Hepatocyte (in vitro differentiated cells): ENCODE results near the gene MAPRE3. TPM values are rescaled to one million over a fixed set of nuclear protein-coding genes. Genes with fewer than 3 reads are reported as not detected.
"Not testable (repeated sequence)": the region's sequence is repeated elsewhere in the genome, so short reads cannot be mapped to it uniquely, and the experiment has no call there.

Experiments
- DNase-seq: peaks from one replicate; pipeline ENCODE4 v3.0.0-alpha.2; 2016; ENCODE audit warnings: low spot score
- H2AFZ ChIP-seq: fragments of 200-600 bp; sonication (generic); 2 replicates; pipeline ENCODE4 v1.6.0; 2016; ENCODE audit warnings: antibody characterized with exemption, mild to moderate bottlenecking
- H3K27ac ChIP-seq: fragments of 200-600 bp; sonication (generic); 2 replicates; pipeline ENCODE4 v1.5.1; 2016; ENCODE audit warnings: mild to moderate bottlenecking
- H3K27me3 ChIP-seq: fragments of 200-600 bp; sonication (generic); 2 replicates; pipeline ENCODE4 v1.6.1; 2016
- H3K36me3 ChIP-seq: fragments of 200-600 bp; sonication (generic); replicated peaks from 2 replicates; pipeline ENCODE4 v1.5.1; 2016; ENCODE audit warnings: low read depth; ENCODE audit not compliant: insufficient read depth
- H3K4me1 ChIP-seq: fragments of 200-600 bp; sonication (generic); 2 replicates; pipeline ENCODE4 v1.5.1; 2016; ENCODE audit warnings: mild to moderate bottlenecking, moderate library complexity; ENCODE audit not compliant: insufficient read depth
- H3K4me2 ChIP-seq: fragments of 200-600 bp; sonication (generic); 2 replicates; pipeline ENCODE4 v1.6.0; 2016
- H3K4me3 ChIP-seq: fragments of 200-600 bp; sonication (generic); 2 replicates; pipeline ENCODE4 v1.5.1; 2016; ENCODE audit warnings: mild to moderate bottlenecking
- H3K79me2 ChIP-seq: fragments of 200-600 bp; sonication (generic); 2 replicates; pipeline ENCODE4 v1.6.0; 2017; ENCODE audit warnings: mild to moderate bottlenecking
- H3K9me2 ChIP-seq: fragments of 200-600 bp; sonication (generic); replicated peaks from 2 replicates; pipeline ENCODE4 v1.6.0; 2017; ENCODE audit warnings: mild to moderate bottlenecking; ENCODE audit not compliant: insufficient read depth
- H3K9me3 ChIP-seq: fragments of 200-600 bp; sonication (generic); 2 replicates; pipeline ENCODE4 v1.5.1; 2016; ENCODE audit warnings: low read depth, mild to moderate bottlenecking
- H4K20me1 ChIP-seq: fragments of 200-600 bp; sonication (generic); 2 replicates; pipeline ENCODE4 v1.6.0; 2016; ENCODE audit warnings: mild to moderate bottlenecking; ENCODE audit not compliant: insufficient read depth, poor library complexity, severe bottlenecking
- EZH2 ChIP-seq: fragments of 200-600 bp; sonication (generic); IDR thresholded peaks from 2 replicates; pipeline ENCODE4 v1.6.1; 2016; ENCODE audit warnings: antibody characterized with exemption, mild to moderate bottlenecking, borderline replicate concordance
- EZH2phosphoT487 ChIP-seq: fragments of 200-600 bp; sonication (generic); IDR thresholded peaks from one replicate; pipeline ENCODE4 v1.6.1; 2018; ENCODE audit warnings: antibody characterized with exemption, mild to moderate bottlenecking, low read depth, moderate library complexity; ENCODE audit not compliant: unreplicated experiment, severe bottlenecking
- WGBS: methylation state at CpG from one replicate; pipeline ENCODE4 v1.1.6; 2016; ENCODE audit warnings: low lambda C conversion rate; ENCODE audit errors: missing lambda C conversion rate; 5-methylcytosine and 5-hydroxymethylcytosine counted together
- polyA plus RNA-seq: library from polyadenylated mRNA; unstranded; fragments of >200 nt; fragmentation: Nextera tagmentation; extraction: Ambion mirVana; gene quantifications from 2 replicates; pipeline ENCODE4 v1.2.1, GENCODE V29; 2016
- total RNA-seq: library from RNA; depleted of rRNA; stranded (reverse); fragments of >200 nt; gene quantifications from 2 replicates; pipeline ENCODE4 v1.2.3, GENCODE V29; 2014
- TF ChIP-seq, protein P1 (sequence below): fragments of 200-600 bp; sonication (generic); IDR thresholded peaks from 2 replicates; pipeline ENCODE4 v1.5.1; 2016; ENCODE audit warnings: antibody characterized with exemption, mild to moderate bottlenecking; ENCODE audit not compliant: poor library complexity

MAPRE3 gene
- 8.0 and 8.6 TPM in 2 replicates for total RNA-seq
- 23.6 and 29.2 TPM in 2 replicates for polyA plus RNA-seq

DNA sequence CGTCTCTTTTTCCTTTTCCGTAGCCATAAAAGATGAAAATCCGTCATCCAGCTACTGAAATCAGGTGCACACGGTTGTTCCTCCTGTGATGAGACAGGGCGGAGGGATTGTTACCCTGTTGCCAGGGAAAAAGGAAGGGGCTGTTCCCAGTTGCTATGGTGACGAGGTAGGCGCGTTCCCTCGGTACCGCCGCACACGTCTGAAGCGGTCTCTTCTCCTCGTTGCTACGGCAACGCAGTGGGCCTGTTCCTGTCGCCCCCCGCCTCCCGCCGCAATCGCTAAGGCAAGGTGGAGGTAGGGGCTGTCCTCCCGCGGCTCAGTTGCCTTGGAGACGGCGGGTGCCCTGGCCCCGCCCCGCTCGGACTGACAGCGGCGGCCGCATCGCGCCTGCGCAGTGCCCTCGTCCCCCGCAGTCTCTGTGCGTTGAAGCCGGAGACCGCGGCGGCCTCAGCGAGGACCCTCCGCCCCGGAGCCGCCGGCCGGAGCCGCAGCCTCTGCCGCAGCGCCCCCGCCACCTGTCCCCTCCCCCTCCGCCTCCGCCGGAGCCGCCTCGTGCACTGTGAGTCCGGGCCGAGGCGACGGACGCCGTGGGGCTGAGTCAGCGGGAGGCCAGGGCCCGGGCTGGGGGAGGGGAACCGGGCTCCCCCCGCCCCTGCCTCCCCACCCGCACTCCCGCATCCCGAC, at the start of gene MAPRE3:
MAPRE3 (plus strand) TSS at position 394 of the 684 bp plus-strand sequence. CDS start 51,582 bp downstream, outside the sequence.
- Histone ChIP-seq H3K27me3 (no peaks in the 10 kb centered on the region), H3K4me2 (peak within 1 kb of the TSS; percentile 87), H3K9me3 (no peaks in the 10 kb centered on the region), H3K4me1 (no peaks in the 10 kb centered on the region), H3K36me3 (no peaks in the 10 kb centered on the region), H3K27ac (peak within 1 kb of the TSS; percentile 55), H2AFZ (peak within 1 kb of the TSS; percentile 58), H3K4me3 (peak within 1 kb of the TSS; percentile 91), H3K9me2 (no peaks in the 10 kb centered on the region), H3K79me2 (peaks cover 14% of the 10 kb centered on the region), H4K20me1 (no peaks in the 10 kb centered on the region)
- 1% methylated on average over 39 of the region's 69 CpGs for WGBS
- TF ChIP-seq, protein P1, sequence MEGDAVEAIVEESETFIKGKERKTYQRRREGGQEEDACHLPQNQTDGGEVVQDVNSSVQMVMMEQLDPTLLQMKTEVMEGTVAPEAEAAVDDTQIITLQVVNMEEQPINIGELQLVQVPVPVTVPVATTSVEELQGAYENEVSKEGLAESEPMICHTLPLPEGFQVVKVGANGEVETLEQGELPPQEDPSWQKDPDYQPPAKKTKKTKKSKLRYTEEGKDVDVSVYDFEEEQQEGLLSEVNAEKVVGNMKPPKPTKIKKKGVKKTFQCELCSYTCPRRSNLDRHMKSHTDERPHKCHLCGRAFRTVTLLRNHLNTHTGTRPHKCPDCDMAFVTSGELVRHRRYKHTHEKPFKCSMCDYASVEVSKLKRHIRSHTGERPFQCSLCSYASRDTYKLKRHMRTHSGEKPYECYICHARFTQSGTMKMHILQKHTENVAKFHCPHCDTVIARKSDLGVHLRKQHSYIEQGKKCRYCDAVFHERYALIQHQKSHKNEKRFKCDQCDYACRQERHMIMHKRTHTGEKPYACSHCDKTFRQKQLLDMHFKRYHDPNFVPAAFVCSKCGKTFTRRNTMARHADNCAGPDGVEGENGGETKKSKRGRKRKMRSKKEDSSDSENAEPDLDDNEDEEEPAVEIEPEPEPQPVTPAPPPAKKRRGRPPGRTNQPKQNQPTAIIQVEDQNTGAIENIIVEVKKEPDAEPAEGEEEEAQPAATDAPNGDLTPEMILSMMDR: no peak
- TF ChIP-seq EZH2phosphoT487: no peak
- TF ChIP-seq EZH2: no peak
- DNase-seq: peak; percentile 92

DNA sequence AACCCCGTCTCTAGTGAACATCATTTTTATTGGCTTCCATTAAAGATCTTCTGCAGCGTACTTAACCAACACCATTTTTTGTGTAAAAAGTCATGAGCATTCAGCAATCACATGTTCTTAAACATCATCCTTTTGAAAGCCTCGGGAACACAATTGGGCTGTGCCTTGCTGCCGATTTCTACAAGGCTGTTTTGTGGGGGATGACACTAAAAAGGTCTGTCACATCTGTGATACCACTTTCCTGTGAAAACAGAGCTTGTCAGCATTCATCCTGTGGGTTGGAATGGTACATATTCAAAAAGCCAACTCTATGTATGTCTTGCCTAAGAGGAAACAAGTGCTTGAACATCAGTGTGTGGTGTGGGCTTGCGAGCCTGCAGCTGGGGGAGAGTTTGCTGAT, 49.1 kb upstream of the MAPRE3 start:
- Histone ChIP-seq H3K4me1 (peaks cover 15% of the 10 kb centered on the region), H2AFZ (no peak overlapping the region), H3K27ac (no peak overlapping the region), H4K20me1 (no peaks in the 10 kb centered on the region), H3K36me3 (no peaks in the 10 kb centered on the region), H3K4me2 (no peak overlapping the region), H3K9me2 (no peaks in the 10 kb centered on the region), H3K4me3 (no peak overlapping the region), H3K79me2 (no peaks in the 10 kb centered on the region), H3K9me3 (no peaks in the 10 kb centered on the region), H3K27me3 (no peaks in the 10 kb centered on the region)
- TF ChIP-seq EZH2phosphoT487: no peak
- TF ChIP-seq, protein P1: no peak
- no peak for TF ChIP-seq EZH2
- WGBS: 93% methylated on average over 5 of the region's 5 CpGs
- DNase-seq: no peak

DNA sequence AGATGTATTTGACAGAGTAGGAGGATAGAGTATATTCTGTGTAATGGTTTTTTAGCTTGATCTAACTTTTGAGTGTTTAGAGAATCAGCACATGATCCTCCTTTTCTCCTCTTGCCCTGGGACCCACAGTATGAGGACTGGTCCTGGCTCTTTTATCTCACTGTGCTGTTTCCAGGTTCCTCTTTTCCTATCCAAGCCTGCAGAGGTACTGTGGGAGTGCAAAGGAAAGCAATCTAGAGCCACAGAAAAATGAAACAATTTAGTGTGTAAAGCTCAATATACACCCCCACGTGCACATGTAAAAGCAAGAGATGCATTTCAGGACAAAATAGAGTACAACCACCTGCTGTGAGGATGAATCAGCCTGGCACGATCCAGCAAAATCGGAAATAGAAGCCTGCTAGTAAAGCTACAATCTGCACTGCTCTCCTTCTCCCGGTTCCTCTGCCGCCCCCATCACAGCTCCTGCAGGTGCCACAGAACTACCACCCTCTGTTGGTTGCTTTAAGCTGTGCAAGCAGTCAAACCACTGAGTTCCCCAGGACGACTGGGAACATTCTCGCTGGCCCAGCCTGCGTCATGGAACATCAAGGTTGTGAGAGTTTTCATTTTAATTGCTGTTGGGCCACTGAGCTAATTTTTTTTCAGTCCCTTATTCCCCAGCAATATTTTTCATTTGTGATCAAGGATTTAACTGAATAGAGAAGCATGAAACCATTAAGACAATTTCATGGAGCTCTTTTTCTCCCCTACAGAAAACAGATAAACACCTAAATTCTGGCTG, 47.8 kb upstream of the MAPRE3 start:
- 25% methylated on average over 8 of the region's 8 CpGs for WGBS
- peak; percentile 73 for DNase-seq
- Histone ChIP-seq H3K9me2 (no peaks in the 10 kb centered on the region), H3K4me2 (no peak overlapping the region), H4K20me1 (no peaks in the 10 kb centered on the region), H3K4me3 (no peak overlapping the region), H3K9me3 (no peaks in the 10 kb centered on the region), H3K36me3 (no peaks in the 10 kb centered on the region), H2AFZ (no peak overlapping the region), H3K27ac (no peak overlapping the region), H3K27me3 (no peaks in the 10 kb centered on the region), H3K79me2 (no peaks in the 10 kb centered on the region), H3K4me1 (peaks cover 15% of the 10 kb centered on the region)
- no peak for TF ChIP-seq EZH2
- no peak for TF ChIP-seq EZH2phosphoT487
- TF ChIP-seq, protein P1: peak; percentile 51

DNA sequence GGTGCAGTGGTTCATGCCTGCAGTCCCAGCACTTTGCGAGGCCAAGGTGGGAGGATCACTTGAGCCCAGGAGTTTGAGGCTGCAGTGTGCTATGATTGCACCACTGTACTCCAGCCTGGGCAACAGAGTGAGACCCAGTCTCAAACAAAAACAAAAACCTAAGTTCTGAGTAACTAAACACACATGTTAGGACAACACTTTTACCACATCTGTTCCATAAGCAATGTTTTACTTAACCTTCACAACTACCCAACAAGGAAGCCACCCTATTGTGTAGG, 47.3 kb upstream of the MAPRE3 start:
- H2AFZ ChIP-seq, DNase-seq, H3K4me2 ChIP-seq, H3K79me2 ChIP-seq, H3K9me2 ChIP-seq, H3K27ac ChIP-seq, H3K9me3 ChIP-seq, H4K20me1 ChIP-seq, H3K36me3 ChIP-seq, H3K27me3 ChIP-seq, H3K4me3 ChIP-seq: not testable (repeated sequence)
- peaks cover 15% of the 10 kb centered on the region for H3K4me1 ChIP-seq
- WGBS: 87% methylated on average over 1 of the region's 1 CpG
